GM23338 (cell line): ENCODE data around the gene SLFN12L. TPM values are rescaled to one million over a fixed set of nuclear protein-coding genes. Genes with fewer than 3 reads are reported as not detected.

Experiments
- ATAC-seq: fragments of 200-7000 bp; cut with Tn5 transposase; 3 replicates; pipeline ENCODE4 v1.9.1; 2020
- DNase-seq: peaks from one replicate; pipeline ENCODE4 v3.0.0-alpha.2; 2015; ENCODE audit warnings: low spot score
- H2AFZ ChIP-seq: fragments of 200-600 bp; sonication (generic); 2 replicates; pipeline ENCODE4 v1.8.0; 2016; ENCODE audit warnings: antibody characterized with exemption, mild to moderate bottlenecking, moderate library complexity
- H3F3A ChIP-seq: fragments of 200-600 bp; sonication (generic); replicated peaks from 2 replicates; pipeline ENCODE4 v1.8.0; 2017; ENCODE audit warnings: antibody characterized with exemption, mixed run types, low read depth
- H3K27ac ChIP-seq: fragments of 200-600 bp; sonication (generic); 2 replicates; pipeline ENCODE4 v1.6.1; 2016; ENCODE audit warnings: low read depth
- H3K27me3 ChIP-seq: fragments of 200-600 bp; sonication (generic); 2 replicates; pipeline ENCODE4 v1.8.0; 2016; ENCODE audit warnings: mild to moderate bottlenecking, mixed run types, moderate library complexity; ENCODE audit not compliant: insufficient read depth
- H3K36me3 ChIP-seq: fragments of 200-600 bp; sonication (generic); 2 replicates; pipeline ENCODE4 v1.8.0; 2016; ENCODE audit warnings: mild to moderate bottlenecking; ENCODE audit not compliant: insufficient read depth
- H3K4me1 ChIP-seq: fragments of 200-600 bp; sonication (generic); 2 replicates; pipeline ENCODE4 v1.8.0; 2016; ENCODE audit warnings: mild to moderate bottlenecking, moderate library complexity; ENCODE audit not compliant: insufficient read depth
- H3K4me2 ChIP-seq: fragments of 200-600 bp; sonication (generic); 2 replicates; pipeline ENCODE4 v1.7.1; 2017; ENCODE audit warnings: mixed run types
- H3K4me3 ChIP-seq: fragments of 200-600 bp; sonication (generic); 2 replicates; pipeline ENCODE4 v1.6.1; 2016; ENCODE audit warnings: mixed run types
- H3K79me2 ChIP-seq: fragments of 200-600 bp; sonication (generic); replicated peaks from 2 replicates; pipeline ENCODE4 v1.8.0; 2017; ENCODE audit warnings: mild to moderate bottlenecking; ENCODE audit not compliant: insufficient read depth
- H3K9me2 ChIP-seq: fragments of 200-600 bp; sonication (generic); 2 replicates; pipeline ENCODE4 v1.8.0; 2017; ENCODE audit not compliant: insufficient read depth
- H4K20me1 ChIP-seq: fragments of 200-600 bp; sonication (generic); replicated peaks from 2 replicates; pipeline ENCODE4 v1.8.0; 2017; ENCODE audit warnings: mild to moderate bottlenecking; ENCODE audit not compliant: insufficient read depth
- H3K27ac Mint-ChIP-seq: 2 replicates; pipeline ENCODE4 v1.8.0; 2020; ENCODE audit warnings: inconsistent platforms, mild to moderate bottlenecking, moderate library complexity, mixed read lengths
- H3K27me3 Mint-ChIP-seq: 3 replicates; pipeline ENCODE4 v1.8.0; 2022; ENCODE audit warnings: low read depth, mild to moderate bottlenecking, moderate library complexity, mixed read lengths, inconsistent platforms; ENCODE audit not compliant: insufficient read depth, poor library complexity
- H3K36me3 Mint-ChIP-seq: 3 replicates; pipeline ENCODE4 v1.8.0; 2021; ENCODE audit warnings: low read depth, mild to moderate bottlenecking, inconsistent platforms, moderate library complexity, mixed read lengths
- H3K4me1 Mint-ChIP-seq: 3 replicates; pipeline ENCODE4 v1.8.0; 2020; ENCODE audit warnings: mild to moderate bottlenecking, inconsistent platforms, mixed read lengths
- H3K4me3 Mint-ChIP-seq: 3 replicates; pipeline ENCODE4 v1.8.0; 2021; ENCODE audit warnings: moderate library complexity, mild to moderate bottlenecking, inconsistent platforms, mixed read lengths
- H3K9me3 Mint-ChIP-seq: 3 replicates; pipeline ENCODE4 v1.8.0; 2020; ENCODE audit warnings: moderate library complexity, mild to moderate bottlenecking, inconsistent platforms, mixed read lengths
- EZH2 ChIP-seq: fragments of 200-600 bp; sonication (generic); IDR thresholded peaks from one replicate; pipeline ENCODE4 v1.8.0; 2017; ENCODE audit warnings: antibody characterized with exemption, mild to moderate bottlenecking, low read depth; ENCODE audit not compliant: unreplicated experiment
- EZH2phosphoT487 ChIP-seq: fragments of 200-600 bp; sonication (generic); IDR thresholded peaks from one replicate; pipeline ENCODE4 v1.8.1; 2018; ENCODE audit warnings: antibody characterized with exemption; ENCODE audit not compliant: unreplicated experiment
- NANOG ChIP-seq: IDR thresholded peaks from 2 replicates; pipeline ENCODE4 v1.6.1; 2016; ENCODE audit warnings: antibody characterized with exemption, borderline replicate concordance
- POLR2AphosphoS5 ChIP-seq: IDR thresholded peaks from 2 replicates; pipeline ENCODE4 v1.6.1; 2016; ENCODE audit warnings: antibody characterized with exemption, low read depth
- polyA plus RNA-seq: library from polyadenylated mRNA; unstranded; fragments of >200 nt; fragmentation: Nextera tagmentation; extraction: Ambion mirVana; gene quantifications from 2 replicates; pipeline ENCODE4 v1.2.1, GENCODE V29; 2016
- total RNA-seq: library from RNA; depleted of rRNA; stranded (reverse); fragments of >200 nt; shearing (Covaris generic); gene quantifications from 2 replicates; pipeline ENCODE4 v1.2.3, GENCODE V29; 2014
- TF ChIP-seq, protein P1 (sequence below): fragments of 250-450 bp; sonication (Bioruptor Pico); IDR thresholded peaks from 2 replicates; pipeline ENCODE4 v1.5.0; 2020; ENCODE audit warnings: mild to moderate bottlenecking, moderate library complexity
- TF ChIP-seq, protein P2 (sequence below): IDR thresholded peaks from one replicate; pipeline ENCODE4 v1.6.1; 2018; ENCODE audit warnings: antibody characterized with exemption; ENCODE audit not compliant: unreplicated experiment

The SLFN12L gene
- total and polyA plus RNA-seq, 2 experiments from 2014 or later = not detected

DNA sequence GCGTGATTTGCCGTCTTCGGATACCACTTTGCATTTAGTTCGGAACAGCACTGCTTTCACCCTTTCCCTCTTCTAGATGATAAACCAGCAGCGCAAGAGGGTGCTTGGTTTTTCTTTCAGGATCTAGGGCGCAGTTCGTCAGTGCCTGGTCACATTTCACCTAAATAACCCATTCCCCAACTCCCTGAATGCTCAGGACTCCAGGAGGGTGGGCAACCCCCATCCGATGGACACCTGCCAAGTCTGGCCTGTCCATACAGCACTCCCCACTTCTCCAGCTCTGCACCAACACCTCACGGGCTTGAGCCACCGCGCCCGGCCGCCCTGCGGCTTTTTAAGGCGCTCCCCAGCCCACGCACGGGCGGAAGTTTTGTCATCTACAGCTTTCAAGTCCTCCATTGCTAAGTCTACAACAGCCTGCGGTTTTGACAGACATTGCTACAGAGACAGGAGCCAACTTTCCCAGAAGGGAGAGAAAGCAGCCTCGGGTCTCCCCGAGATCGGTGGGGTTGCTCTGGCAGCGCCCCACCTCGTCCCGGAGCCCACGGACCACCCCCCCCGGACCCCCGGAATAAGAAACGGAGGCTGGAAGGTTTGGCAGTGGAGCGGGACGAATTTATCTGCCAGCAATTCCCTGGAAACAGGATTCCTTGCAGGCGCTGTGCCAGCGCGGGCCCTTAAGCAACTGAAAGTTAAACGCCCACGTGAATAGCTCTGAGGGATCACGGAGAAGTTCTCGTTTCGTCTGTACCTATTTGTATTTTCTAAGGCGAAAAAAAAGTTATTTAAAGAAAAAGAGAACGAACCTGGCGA is 50.4 kb downstream of the SLFN12L start:
- H2AFZ ChIP-seq = 0 out of 2 replicates have a peak overlapping the region, but pooled peaks have one; percentile 28
- peak; percentile 13 for DNase-seq

More for the DNA sequence above, 50.4 kb downstream of the SLFN12L start:
- Histone ChIP-seq H3K27me3 (peaks cover 100% of the 10 kb centered on the region), H3K27ac (no peak overlapping the region), H3K4me2 (peak overlapping the region; percentile 72), H4K20me1 (peaks cover 18% of the 10 kb centered on the region), H3K4me3 (peak overlapping the region; percentile 41), H3K4me1 (peaks cover 22% of the 10 kb centered on the region), H3K36me3 (no peaks in the 10 kb centered on the region), H3F3A (no peaks in the 10 kb centered on the region), H3K79me2 (no peaks in the 10 kb centered on the region), H3K9me2 (no peaks in the 10 kb centered on the region)
- peaks cover 20% of the 10 kb centered on the region for H3K4me1 Mint-ChIP-seq
- no peak overlapping the region for H3K27ac Mint-ChIP-seq
- peaks cover 90% of the 10 kb centered on the region for H3K27me3 Mint-ChIP-seq
- H3K9me3 Mint-ChIP-seq = peaks cover 15% of the 10 kb centered on the region
- H3K36me3 Mint-ChIP-seq = no peaks in the 10 kb centered on the region
- peak overlapping the region; percentile 59 for H3K4me3 Mint-ChIP-seq
- TF ChIP-seq EZH2phosphoT487 (no peak), POLR2AphosphoS5 (no peak), NANOG (no peak), EZH2 (peak; percentile 93)
- TF ChIP-seq, protein P1, sequence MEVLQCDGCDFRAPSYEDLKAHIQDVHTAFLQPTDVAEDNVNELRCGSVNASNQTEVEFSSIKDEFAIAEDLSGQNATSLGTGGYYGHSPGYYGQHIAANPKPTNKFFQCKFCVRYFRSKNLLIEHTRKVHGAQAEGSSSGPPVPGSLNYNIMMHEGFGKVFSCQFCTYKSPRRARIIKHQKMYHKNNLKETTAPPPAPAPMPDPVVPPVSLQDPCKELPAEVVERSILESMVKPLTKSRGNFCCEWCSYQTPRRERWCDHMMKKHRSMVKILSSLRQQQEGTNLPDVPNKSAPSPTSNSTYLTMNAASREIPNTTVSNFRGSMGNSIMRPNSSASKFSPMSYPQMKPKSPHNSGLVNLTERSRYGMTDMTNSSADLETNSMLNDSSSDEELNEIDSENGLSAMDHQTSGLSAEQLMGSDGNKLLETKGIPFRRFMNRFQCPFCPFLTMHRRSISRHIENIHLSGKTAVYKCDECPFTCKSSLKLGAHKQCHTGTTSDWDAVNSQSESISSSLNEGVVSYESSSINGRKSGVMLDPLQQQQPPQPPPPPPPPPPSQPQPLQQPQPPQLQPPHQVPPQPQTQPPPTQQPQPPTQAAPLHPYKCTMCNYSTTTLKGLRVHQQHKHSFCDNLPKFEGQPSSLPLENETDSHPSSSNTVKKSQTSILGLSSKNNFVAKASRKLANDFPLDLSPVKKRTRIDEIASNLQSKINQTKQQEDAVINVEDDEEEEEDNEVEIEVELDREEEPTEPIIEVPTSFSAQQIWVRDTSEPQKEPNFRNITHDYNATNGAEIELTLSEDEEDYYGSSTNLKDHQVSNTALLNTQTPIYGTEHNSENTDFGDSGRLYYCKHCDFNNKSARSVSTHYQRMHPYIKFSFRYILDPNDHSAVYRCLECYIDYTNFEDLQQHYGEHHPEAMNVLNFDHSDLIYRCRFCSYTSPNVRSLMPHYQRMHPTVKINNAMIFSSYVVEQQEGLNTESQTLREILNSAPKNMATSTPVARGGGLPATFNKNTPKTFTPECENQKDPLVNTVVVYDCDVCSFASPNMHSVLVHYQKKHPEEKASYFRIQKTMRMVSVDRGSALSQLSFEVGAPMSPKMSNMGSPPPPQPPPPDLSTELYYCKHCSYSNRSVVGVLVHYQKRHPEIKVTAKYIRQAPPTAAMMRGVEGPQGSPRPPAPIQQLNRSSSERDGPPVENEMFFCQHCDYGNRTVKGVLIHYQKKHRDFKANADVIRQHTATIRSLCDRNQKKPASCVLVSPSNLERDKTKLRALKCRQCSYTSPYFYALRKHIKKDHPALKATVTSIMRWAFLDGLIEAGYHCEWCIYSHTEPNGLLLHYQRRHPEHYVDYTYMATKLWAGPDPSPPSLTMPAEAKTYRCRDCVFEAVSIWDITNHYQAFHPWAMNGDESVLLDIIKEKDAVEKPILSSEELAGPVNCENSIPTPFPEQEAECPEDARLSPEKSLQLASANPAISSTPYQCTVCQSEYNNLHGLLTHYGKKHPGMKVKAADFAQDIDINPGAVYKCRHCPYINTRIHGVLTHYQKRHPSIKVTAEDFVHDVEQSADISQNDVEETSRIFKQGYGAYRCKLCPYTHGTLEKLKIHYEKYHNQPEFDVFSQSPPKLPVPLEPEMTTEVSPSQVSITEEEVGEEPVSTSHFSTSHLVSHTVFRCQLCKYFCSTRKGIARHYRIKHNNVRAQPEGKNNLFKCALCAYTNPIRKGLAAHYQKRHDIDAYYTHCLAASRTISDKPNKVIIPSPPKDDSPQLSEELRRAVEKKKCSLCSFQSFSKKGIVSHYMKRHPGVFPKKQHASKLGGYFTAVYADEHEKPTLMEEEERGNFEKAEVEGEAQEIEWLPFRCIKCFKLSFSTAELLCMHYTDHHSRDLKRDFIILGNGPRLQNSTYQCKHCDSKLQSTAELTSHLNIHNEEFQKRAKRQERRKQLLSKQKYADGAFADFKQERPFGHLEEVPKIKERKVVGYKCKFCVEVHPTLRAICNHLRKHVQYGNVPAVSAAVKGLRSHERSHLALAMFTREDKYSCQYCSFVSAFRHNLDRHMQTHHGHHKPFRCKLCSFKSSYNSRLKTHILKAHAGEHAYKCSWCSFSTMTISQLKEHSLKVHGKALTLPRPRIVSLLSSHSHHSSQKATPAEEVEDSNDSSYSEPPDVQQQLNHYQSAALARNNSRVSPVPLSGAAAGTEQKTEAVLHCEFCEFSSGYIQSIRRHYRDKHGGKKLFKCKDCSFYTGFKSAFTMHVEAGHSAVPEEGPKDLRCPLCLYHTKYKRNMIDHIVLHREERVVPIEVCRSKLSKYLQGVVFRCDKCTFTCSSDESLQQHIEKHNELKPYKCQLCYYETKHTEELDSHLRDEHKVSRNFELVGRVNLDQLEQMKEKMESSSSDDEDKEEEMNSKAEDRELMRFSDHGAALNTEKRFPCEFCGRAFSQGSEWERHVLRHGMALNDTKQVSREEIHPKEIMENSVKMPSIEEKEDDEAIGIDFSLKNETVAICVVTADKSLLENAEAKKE = no peak
- TF ChIP-seq, protein P2, sequence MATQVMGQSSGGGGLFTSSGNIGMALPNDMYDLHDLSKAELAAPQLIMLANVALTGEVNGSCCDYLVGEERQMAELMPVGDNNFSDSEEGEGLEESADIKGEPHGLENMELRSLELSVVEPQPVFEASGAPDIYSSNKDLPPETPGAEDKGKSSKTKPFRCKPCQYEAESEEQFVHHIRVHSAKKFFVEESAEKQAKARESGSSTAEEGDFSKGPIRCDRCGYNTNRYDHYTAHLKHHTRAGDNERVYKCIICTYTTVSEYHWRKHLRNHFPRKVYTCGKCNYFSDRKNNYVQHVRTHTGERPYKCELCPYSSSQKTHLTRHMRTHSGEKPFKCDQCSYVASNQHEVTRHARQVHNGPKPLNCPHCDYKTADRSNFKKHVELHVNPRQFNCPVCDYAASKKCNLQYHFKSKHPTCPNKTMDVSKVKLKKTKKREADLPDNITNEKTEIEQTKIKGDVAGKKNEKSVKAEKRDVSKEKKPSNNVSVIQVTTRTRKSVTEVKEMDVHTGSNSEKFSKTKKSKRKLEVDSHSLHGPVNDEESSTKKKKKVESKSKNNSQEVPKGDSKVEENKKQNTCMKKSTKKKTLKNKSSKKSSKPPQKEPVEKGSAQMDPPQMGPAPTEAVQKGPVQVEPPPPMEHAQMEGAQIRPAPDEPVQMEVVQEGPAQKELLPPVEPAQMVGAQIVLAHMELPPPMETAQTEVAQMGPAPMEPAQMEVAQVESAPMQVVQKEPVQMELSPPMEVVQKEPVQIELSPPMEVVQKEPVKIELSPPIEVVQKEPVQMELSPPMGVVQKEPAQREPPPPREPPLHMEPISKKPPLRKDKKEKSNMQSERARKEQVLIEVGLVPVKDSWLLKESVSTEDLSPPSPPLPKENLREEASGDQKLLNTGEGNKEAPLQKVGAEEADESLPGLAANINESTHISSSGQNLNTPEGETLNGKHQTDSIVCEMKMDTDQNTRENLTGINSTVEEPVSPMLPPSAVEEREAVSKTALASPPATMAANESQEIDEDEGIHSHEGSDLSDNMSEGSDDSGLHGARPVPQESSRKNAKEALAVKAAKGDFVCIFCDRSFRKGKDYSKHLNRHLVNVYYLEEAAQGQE = no peak
- ATAC-seq = no peak
